Left lung (tissue), 10 donors: ENCODE measurements around the gene SH3PXD2B. TPM values are rescaled to one million over a fixed set of nuclear protein-coding genes. Genes with fewer than 3 reads are reported as not detected.
A peak's percentile ranks its signal among the peaks of the same experiment; 100 is the strongest.

Experiments used
- ATAC-seq: fragments of 200-7000 bp; cut with Tn5 transposase; one replicate; pipeline ENCODE4 v1.9.1; 2020; ENCODE audit warnings: moderate library complexity
- DNase-seq, 4 donors: peaks; one replicate each; pipeline ENCODE4 v3.0.0-alpha.2; 2013 to 2020
- H3K27ac ChIP-seq, 2 donors: fragments of 200-600 bp; sonication (generic) in 1 of 2; one replicate each; pipeline versions ENCODE4 v1.5.0 to v1.8.0; 2020 to 2021
- H3K27me3 ChIP-seq, 2 donors: fragments of 200-600 bp; sonication (generic) in 1 of 2; one replicate each; pipeline versions ENCODE4 v1.5.0 to v1.8.0; 2020 to 2021
- H3K36me3 ChIP-seq, 2 donors: fragments of 200-600 bp; sonication (generic) in 1 of 2; one replicate each; pipeline versions ENCODE4 v1.5.0 to v1.8.0; 2020 to 2021
- H3K4me1 ChIP-seq, 2 donors: fragments of 200-600 bp; one replicate each; pipeline ENCODE4 v1.8.0; 2021
- H3K4me3 ChIP-seq, 2 donors: fragments of 200-600 bp; sonication (generic) in 1 of 2; one replicate each; pipeline versions ENCODE4 v1.5.0 to v1.8.0; 2020 to 2021; ENCODE audit warnings: mild to moderate bottlenecking in 1 of 2
- H3K9me3 ChIP-seq, 2 donors: fragments of 200-600 bp; sonication (generic) in 1 of 2; one replicate each; pipeline versions ENCODE4 v1.5.0 to v1.8.0; 2020 to 2021
- CTCF ChIP-seq, 2 donors: fragments of 200-600 bp; sonication (generic) in 1 of 2; IDR thresholded peaks; one replicate each; pipeline versions ENCODE4 v1.5.0 to v1.8.0; 2021; ENCODE audit warnings: antibody characterized with exemption in 2 of 2
- intact Hi-C, 2 donors: fragments of 100-400 bp; cut with DNase I; formaldehyde crosslinking; loops; one replicate each; pipeline versions ENCODE4 v1.11.2 to v1.14.2; 2022
- polyA plus RNA-seq, 6 donors: library from polyadenylated mRNA; unstranded; fragments of 120-200 nt; gene quantifications; one replicate each; pipeline ENCODE4 v1.2.1, GENCODE V29; 2013; ENCODE audit not compliant: insufficient read length in 6 of 6
- total RNA-seq, 2 donors: library from RNA; stranded (reverse); fragmentation: NEBNext Ultra II Directional; extraction: Animal tissue kit (Norgen Biotek cat#: 25700); gene quantifications; one replicate each; pipeline ENCODE4 v1.2.1, GENCODE V29; 2021
- donor health status: DM: no; HTN: yes; CAD: no.
- donor health status: DM: no; HTN: no; CAD: no.

Gene SH3PXD2B
- total and polyA plus RNA-seq, 8 donors, result 35.4 to 57.5 (median 43.8) TPM

GRCh38 chr5:172385010-172385563 is 69.2 kb downstream of the SH3PXD2B start:
- intact Hi-C loops, result no loop called here
- ATAC-seq (no peak), DNase-seq (no peak)
- H3K27ac ChIP-seq, result no peak overlapping the region
- no peak overlapping the region for H3K4me3 ChIP-seq
- peaks cover 0 to 55% of the 10 kb centered on the region in 2 donors for H3K36me3 ChIP-seq
- no peak for TF ChIP-seq CTCF (IDR thresholded peaks at IDR 0.05)
- peaks cover 0 to 14% of the 10 kb centered on the region in 2 donors for H3K4me1 ChIP-seq
- H3K9me3 ChIP-seq, result no peaks in the 10 kb centered on the region
- H3K27me3 ChIP-seq, result no peaks in the 10 kb centered on the region

GRCh38 chr5:172383191-172383802 is 71.0 kb downstream of the SH3PXD2B start:
- TF ChIP-seq CTCF (IDR thresholded peaks at IDR 0.05), result no peak
- Histone ChIP-seq H3K4me3 (no peak overlapping the region), H3K9me3 (no peaks in the 10 kb centered on the region), H3K27me3 (no peaks in the 10 kb centered on the region), H3K27ac (no peak overlapping the region), H3K4me1 (peaks cover 0 to 18% of the 10 kb centered on the region in 2 donors), H3K36me3 (peaks cover 0 to 50% of the 10 kb centered on the region in 2 donors)
- intact Hi-C loops, result no loop called here
- no peak for DNase-seq
- peak; percentile 80 for ATAC-seq

GRCh38 chr5:172380987-172381643 is 73.2 kb downstream of the SH3PXD2B start:
- Histone ChIP-seq H3K4me3 (no peak overlapping the region), H3K9me3 (no peaks in the 10 kb centered on the region), H3K27me3 (no peaks in the 10 kb centered on the region), H3K36me3 (peaks cover 0 to 56% of the 10 kb centered on the region in 2 donors), H3K27ac (peak overlapping the region in 1 of 2 donors; percentile 60), H3K4me1 (peaks cover 0 to 18% of the 10 kb centered on the region in 2 donors)
- ATAC-seq (no peak), DNase-seq (peak in 2 of 4 donors; percentile 69 to 86)
- intact Hi-C loops, result no loop called here
- no peak for TF ChIP-seq CTCF (IDR thresholded peaks at IDR 0.05)

- H3K4me1 ChIP-seq, result peaks cover 0 to 18% of the 10 kb centered on the region in 2 donors
- H3K36me3 ChIP-seq, result peaks cover 0 to 53% of the 10 kb centered on the region in 2 donors
- no peaks in the 10 kb centered on the region for H3K27me3 ChIP-seq
- no peaks in the 10 kb centered on the region for H3K9me3 ChIP-seq
- DNase-seq, result no peak
- intact Hi-C loops, result no loop called here
- no peak for TF ChIP-seq CTCF (IDR thresholded peaks at IDR 0.05)
- peak overlapping the region in 1 of 2 donors; percentile 60 for H3K27ac ChIP-seq
- no peak overlapping the region for H3K4me3 ChIP-seq
- no peak for ATAC-seq
Observed at GRCh38 chr5:172380301-172380986, 73.9 kb downstream of the SH3PXD2B start.

GRCh38 chr5:172379481-172379880 is 74.8 kb downstream of the SH3PXD2B start:
- peaks cover 0 to 18% of the 10 kb centered on the region in 2 donors for H3K4me1 ChIP-seq
- ATAC-seq (no peak), DNase-seq (no peak)
- no peaks in the 10 kb centered on the region for H3K9me3 ChIP-seq
- no peak for TF ChIP-seq CTCF (IDR thresholded peaks at IDR 0.05)
- intact Hi-C loops, result no loop called here
- no peak overlapping the region for H3K4me3 ChIP-seq
- H3K27me3 ChIP-seq, result no peaks in the 10 kb centered on the region
- peaks cover 0 to 55% of the 10 kb centered on the region in 2 donors for H3K36me3 ChIP-seq
- H3K27ac ChIP-seq, result peak overlapping the region in 1 of 2 donors; percentile 60
